Activated T-helper 1 cell treated with Interleukin-2 at 50 U/mL for 16 hours (primary cell): Measurements from ENCODE around the gene ABLIM2.

Source experiments
- DNase-seq: peaks from one replicate; pipeline ENCODE4 v3.0.0-alpha.2; 2020; ENCODE audit warnings: low read depth

ABLIM2 gene

DNA sequence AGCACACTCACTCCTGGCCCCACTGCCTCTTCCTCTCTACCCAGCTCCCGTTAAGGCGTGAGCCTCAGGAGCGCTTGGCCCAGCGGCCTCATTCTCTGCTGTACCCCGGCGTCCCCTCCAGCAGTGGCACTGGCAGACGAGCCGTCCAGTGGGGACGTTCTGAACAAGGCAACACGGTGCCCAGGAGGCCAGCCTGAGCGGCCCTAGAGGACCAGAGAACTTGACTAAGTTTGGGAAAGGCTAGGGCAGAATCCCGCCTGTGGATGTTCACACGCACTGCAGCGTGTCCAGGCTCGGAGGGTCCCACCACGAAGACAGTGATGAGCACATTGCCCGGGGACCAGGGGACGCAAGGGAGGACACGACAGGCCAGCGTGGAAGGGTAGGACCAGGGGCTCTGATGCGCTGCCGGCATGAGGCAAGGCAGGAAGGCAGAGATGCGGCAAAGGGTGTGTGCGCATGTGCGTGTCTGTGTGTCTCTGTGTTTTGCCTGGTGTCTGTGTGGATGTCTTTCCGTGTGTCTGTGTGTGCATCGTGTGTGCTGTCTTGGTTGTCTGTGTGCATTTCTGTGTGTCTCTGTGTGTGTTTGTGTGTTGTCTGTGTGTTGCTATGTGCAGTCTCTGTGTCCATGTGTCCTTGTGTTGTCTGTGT lies 89.4 kb downstream of the ABLIM2 start:
- no peak for DNase-seq

DNA sequence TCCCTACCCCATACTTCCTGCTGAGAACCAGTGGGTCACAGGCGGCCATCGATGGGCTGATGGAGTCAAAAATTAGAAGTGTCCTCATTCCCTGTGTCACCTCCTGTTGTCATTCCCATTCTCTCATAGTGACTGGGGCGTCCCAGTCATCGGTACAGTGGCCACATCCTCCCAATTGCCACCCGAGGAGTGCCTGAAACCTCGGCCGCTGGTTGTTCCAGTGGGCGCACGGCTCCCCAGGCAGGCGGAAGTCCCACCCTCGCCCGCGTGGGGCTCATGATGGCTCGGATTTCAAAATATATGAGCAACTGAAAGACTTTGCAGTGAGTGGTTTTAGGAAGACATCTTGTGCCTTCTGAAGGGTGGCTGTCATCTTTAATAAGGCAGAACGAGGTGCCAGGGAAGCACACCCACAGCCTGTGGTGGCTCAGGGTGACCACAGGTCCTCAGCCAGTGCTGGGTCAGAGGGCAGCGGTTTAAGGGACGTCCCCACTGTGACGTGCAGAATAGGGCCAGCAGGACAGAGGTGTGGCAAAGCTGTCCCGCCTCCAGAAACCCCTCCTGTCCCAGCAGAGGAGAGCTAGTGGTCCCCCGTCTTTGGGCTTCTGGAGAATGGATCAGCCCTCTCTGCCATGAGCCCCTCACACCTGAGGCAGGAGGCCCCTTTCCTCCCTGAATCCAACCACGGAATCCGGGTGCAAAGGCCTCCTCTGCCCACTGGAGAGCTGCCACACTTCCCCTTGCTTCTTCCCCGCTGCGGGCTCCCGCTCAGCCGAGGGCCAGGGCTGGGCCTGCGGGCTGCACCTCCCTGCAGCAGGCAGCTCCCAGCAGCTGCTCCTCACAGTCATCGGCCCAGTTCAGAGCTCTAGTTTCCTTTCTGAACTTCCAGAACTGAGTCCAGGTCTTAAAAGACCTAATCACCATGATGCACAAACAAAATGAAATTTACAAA lies 90.4 kb downstream of the ABLIM2 start:
- DNase-seq = no peak

- DNase-seq = no peak
Observed at GRCh38 chr4:8067274-8067936, 91.2 kb downstream of the ABLIM2 start.

GRCh38 chr4:8066336-8066931 lies 92.2 kb downstream of the ABLIM2 start:
- no peak for DNase-seq

DNA sequence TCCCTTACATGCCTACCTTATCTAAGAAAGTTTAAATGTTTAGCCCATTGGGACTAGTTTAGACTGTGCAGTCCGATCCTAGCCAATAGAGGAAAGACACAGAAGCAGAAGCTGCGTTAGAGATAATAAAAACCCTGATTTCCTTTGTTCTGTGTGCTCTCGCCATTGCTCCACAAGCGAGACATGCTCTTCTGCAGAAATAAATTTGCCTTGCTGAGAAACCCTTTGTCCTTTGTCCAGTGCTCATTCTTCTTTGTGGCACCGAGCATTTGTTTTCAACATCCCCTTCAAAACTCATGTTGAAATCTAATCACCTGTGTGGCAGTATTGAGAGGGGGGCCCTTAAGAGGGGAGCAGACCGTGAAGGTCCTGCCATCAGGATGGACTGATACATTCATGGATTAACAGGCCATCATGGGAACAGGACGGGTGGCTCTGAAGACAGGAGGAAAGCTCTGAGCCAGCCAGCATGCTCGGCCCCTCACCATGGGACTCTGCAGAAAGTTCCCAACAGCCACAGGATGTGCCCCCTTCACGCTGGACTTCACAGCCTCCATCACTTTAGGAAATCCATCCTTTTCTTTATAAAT lies 94.5 kb downstream of the ABLIM2 start:
- DNase-seq = no peak

- DNase-seq = no peak
Observed at GRCh38 chr4:8061573-8061972, 97.0 kb downstream of the ABLIM2 start.

GRCh38 chr4:8061145-8061544 lies 97.5 kb downstream of the ABLIM2 start:
- DNase-seq = no peak

DNA sequence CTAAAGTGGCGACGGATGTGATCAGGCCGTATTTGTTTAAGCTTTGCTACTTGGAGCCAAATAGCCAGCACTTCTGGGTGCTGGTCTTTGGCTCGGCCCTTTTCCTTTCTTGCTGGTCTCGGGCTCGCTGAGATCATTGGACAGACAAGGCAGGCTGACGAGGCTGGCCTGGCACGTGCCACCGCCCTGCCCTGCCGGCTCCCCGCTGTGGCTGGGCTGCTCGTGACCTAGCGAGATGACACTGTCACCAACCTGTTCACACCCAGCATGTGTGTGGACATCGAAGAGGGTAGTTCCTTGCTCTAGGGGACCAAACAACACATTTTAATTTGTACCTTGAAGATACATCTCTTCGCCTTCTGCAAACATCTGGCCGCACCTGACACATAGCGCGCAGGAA lies 98.0 kb downstream of the ABLIM2 start:
- no peak for DNase-seq

GRCh38 chr4:8058031-8058479 lies 100.6 kb downstream of the ABLIM2 start:
- DNase-seq = no peak

- no peak for DNase-seq
Observed at GRCh38 chr4:8055206-8055605, 103.4 kb downstream of the ABLIM2 start.

DNA sequence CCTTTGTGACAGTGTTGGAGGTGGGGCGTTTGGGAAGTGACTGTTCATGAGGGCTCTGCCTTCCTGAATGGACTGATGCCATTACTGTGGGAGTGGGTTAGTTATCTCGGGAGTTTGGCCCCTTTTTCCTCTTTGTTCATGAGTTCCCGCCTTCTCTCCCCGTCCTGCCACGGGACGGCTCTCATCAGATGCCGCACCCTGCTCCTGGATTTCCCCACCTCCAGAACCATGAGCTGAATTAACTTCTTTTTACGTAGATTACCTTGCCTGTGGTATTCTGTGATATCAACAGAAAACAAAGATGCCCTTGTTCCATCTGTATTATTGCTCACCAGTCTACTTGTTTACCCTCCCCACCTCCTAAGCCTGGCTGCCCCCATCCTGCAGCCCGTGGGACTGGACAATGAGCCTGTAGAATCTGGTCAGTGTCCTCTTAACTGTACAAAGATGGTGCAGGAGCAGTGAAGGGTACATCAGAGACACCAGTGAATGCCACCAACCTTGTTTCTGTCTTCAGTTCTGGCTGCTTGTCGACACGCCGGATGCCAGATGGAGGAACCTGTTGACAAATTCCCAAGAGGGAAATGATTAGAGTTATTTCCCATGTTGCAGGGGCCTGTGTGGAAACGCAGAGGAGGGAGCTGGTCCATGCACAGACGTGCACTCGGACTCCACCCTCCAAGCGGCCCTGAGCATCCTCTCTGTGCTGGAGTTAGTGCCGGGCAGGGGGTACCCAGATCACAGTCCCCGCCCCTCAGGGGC lies 104.7 kb downstream of the ABLIM2 start:
- DNase-seq = no peak

GRCh38 chr4:8052160-8052691 lies 106.4 kb downstream of the ABLIM2 start:
- DNase-seq = no peak

DNA sequence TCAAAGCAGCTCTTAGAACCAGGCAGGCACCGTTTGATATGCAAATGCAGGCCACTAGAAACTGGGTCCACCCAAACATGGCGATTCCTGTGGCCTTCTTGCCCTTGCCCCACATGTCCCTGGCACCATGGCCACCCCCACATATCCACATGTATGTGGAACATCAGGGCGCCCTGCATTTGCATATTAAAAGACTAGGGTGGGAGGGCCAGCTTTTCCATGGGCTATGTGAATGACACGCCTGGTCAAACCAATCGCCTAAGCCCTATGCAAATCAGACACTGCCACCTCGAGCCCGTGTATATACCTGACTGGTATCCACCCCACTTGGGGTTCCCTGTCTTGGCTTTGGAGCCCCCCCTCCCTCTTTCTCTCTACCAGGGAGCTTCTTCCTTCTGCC lies 107.0 kb downstream of the ABLIM2 start:
- no peak for DNase-seq

DNA sequence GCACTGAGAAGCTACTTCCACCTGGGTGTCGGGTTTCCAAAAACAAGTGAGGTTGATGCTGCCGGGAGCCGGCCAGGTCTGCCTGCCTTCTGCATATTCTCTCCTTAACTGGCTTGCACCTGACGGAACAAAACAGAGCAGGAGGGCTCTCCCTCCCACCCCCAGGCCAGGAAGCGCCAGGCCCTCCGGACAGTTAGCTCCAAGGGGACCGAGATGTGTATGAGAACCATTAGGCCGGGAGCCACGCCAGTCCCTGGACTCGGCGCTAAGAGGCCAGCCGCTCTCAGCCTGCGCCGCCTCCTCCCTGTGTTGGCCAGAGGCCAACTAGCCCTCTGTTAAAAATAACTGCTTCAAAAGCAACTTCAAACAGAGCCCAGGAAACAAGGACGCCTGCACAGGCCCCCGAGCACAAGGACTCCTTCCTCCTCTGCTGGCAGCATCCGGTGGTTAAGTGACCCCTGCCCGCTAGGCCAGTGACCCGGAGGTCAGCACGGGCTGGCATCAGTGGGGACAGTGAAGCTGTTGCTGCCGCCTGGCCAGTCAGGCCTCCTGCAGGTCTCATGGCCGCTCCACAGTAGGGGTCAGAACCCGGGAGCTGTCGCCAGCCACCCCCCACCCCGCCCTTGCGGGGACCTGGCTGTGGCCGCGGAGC lies 107.9 kb downstream of the ABLIM2 start:
- no peak for DNase-seq

DNA sequence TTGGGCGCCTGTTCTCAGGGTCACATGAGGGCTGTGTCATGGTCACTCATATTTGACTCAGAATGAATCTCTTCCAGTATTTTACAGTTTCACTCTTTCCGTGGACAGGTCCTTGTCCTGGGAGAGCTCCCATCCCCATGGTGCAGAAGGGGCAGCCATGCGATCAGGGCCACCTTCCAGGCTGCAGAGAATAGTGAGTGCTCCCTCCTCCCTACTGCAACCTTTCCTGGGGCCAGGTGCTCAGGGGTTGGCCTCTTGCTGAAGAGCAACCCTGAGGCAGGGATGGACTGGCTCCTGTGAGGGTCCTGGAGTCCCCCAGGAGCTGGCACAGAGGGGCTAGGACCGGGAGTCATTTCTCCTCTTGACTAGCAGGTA lies 108.4 kb downstream of the ABLIM2 start:
- no peak for DNase-seq

GRCh38 chr4:8048856-8049676 lies 109.5 kb downstream of the ABLIM2 start:
- no peak for DNase-seq

- no peak for DNase-seq
Observed at GRCh38 chr4:8047837-8048678, 110.6 kb downstream of the ABLIM2 start.

DNA sequence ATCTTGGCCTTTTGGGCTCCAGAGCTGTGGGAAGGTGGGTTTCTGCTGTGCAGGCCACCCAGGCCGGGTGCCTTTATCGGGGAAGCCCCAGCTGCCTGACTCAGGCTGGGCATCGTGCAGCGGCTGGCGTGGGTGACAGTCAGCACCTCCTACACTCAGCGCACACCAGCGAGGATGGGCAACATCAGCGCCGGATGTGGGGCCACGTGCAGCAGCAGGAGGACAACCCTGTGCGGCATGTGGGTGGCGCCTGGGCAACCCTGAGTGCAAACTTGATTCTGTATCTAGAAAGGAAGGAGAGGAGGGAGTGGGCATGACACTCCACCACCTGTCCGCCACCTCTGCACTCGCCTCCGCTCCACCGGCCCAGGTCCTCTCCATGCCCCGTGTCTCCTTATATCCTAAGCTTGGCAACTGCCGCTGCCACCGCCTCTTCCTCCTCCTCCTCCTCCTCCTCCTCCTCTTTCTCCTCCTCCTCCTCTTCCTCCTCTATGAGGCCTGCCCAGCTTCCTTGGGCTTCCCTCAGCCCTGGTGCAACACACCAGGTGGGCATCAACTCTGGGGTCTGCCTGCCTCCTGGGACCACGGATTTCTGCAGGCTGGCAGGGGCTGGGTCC lies 111.6 kb downstream of the ABLIM2 start:
- DNase-seq = no peak
